ENCODE results near the gene ITPA.

The ITPA gene

DNA sequence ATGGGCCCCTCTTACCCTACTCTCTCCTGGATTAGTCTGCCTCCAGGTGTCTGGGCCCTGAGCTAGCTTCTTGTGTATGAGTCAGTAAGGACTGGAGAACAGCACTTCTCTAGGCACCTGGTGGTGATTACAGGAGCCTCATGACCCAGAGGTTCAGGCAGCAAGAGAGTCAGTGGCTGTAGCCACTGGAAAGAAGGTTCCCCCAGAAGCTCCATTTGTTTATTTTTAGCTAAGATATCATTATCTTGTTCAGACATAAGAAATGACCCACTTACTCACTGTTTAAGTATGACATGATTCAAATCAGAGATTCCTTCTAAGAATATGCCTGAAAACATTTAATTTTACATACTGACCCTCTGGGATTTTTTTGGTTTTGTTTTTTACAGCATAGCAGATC, 53.3 kb downstream of the ITPA start:
- TF ChIP-seq, protein P1, sequence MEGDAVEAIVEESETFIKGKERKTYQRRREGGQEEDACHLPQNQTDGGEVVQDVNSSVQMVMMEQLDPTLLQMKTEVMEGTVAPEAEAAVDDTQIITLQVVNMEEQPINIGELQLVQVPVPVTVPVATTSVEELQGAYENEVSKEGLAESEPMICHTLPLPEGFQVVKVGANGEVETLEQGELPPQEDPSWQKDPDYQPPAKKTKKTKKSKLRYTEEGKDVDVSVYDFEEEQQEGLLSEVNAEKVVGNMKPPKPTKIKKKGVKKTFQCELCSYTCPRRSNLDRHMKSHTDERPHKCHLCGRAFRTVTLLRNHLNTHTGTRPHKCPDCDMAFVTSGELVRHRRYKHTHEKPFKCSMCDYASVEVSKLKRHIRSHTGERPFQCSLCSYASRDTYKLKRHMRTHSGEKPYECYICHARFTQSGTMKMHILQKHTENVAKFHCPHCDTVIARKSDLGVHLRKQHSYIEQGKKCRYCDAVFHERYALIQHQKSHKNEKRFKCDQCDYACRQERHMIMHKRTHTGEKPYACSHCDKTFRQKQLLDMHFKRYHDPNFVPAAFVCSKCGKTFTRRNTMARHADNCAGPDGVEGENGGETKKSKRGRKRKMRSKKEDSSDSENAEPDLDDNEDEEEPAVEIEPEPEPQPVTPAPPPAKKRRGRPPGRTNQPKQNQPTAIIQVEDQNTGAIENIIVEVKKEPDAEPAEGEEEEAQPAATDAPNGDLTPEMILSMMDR (IDR thresholded peaks at IDR 0.05; ENCODE audit: low read depth, low read length), result no peak

DNA sequence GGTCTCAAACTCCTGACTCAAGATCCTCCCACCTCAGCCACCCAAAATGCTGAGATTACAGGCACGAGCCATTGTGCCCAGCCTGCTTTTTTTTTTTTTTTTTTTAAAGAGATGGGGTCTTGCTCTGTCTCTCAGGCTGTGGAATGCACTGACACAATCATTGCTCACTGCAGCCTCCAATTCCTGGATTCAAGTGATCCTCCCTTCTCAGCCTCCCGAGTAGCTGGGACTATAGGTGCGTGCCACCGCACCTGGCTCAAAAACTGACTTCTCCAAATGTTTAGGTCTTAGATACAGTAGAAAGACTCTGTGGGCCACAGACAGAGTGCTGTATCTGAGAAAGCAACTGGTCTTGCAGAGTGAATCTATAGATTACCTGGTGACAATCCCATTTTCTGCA, 60.8 kb downstream of the ITPA start:
- TF ChIP-seq, protein P1 (IDR thresholded peaks at IDR 0.05; ENCODE audit: low read depth, low read length), result no peak
- no peak overlapping the region for H3K4me3 ChIP-seq (replicated peaks in 1 of 2; ENCODE audit: low read depth in 2 of 2, low read length in 2 of 2)
- DNase-seq (ENCODE audit: low read depth in 2 of 2), result no peak

More for the DNA sequence above, 53.3 kb downstream of the ITPA start:
- H3K4me3 ChIP-seq (replicated peaks in 1 of 2; ENCODE audit: low read depth in 2 of 2, low read length in 2 of 2), result no peak overlapping the region
- DNase-seq (ENCODE audit: low read depth in 2 of 2), result peak in 1 of 2 donors; percentile 33

DNA sequence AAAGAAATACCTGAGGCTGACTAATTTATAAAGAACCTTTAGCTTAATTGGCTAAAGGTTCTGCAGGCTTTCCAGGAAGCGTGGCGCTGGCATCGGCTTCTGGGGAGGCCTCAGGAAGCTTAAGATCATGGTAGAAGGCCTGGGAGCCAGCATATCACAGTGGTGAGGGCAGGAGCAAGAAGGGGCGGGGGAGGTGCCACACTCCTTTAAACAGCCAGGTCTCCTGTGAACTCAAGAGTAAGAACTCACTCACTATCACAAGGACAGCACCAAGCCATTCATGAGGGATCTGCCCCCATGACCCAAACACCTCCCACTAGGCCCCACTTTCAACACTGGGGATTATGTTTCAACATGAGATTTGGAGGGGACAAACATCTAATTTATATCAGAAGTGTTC, 64.1 kb downstream of the ITPA start:
- no peak for DNase-seq (ENCODE audit: low read depth in 2 of 2)
- TF ChIP-seq, protein P1 (IDR thresholded peaks at IDR 0.05; ENCODE audit: low read depth, low read length), result no peak
- no peak overlapping the region for H3K4me3 ChIP-seq (replicated peaks in 1 of 2; ENCODE audit: low read depth in 2 of 2, low read length in 2 of 2)

All from cardiac fibroblast (primary cell).